GM19324 (cell line): Measurements from ENCODE around the gene RBM38.

ENCODE experiments used
- ATAC-seq: cut with Tn5 transposase; IDR thresholded peaks from one replicate; pipeline ENCODE4 v1.9.1; 2021; ENCODE audit warnings: mild to moderate bottlenecking, moderate library complexity; ENCODE audit not compliant: unreplicated experiment, low FRiP score

The RBM38 gene

DNA sequence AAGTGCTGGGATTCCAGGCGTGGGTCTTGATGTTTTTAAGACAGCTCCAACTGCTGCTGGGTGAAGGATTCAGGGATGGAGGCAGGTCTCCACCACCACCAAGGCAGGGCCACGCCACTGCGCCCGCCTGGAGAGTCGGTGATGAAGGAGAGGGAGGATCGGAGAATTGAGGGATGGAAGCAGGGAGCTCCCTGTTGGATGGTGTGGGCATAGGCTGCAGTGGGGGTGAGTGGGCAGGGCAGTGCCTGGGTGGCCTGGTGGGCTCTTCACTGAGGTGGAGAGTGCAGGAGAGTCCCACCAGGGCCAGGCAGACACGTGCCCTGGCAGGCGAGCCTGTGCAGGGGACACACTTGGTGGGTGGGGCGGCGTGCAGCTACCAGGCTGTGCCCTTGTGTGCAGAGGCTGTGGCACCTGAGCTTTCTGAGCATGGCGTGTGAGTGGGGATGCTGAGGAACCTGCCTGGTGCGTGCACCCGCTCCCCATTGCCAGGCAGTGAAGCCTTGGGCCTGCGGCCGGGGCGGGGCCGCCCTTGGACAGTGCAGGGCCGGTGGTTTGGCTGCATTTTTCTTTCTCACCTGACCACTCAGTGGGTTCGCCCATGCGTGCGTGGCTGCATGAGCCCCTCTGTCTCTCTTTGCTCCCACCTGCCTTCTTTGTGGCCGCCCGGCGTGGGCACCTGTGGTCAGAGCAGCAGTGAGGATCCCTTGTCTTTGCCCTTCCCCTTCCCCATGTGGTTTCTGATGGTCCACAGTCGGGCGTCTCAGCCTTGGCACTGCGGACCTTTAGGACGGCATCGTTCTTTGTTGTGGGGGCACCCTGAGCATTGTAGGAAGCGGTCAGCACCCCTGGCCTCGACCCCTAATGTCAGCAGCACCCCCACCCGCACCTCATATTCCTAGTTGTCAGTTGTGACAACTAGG lies 11.3 kb downstream of the RBM38 start:
- ATAC-seq: no peak

GRCh38 chr20:57403216-57403615 lies 12.0 kb downstream of the RBM38 start:
- no peak for ATAC-seq

- ATAC-seq: no peak
Measured at GRCh38 chr20:57404006-57404405, 12.8 kb downstream of the RBM38 start.

DNA sequence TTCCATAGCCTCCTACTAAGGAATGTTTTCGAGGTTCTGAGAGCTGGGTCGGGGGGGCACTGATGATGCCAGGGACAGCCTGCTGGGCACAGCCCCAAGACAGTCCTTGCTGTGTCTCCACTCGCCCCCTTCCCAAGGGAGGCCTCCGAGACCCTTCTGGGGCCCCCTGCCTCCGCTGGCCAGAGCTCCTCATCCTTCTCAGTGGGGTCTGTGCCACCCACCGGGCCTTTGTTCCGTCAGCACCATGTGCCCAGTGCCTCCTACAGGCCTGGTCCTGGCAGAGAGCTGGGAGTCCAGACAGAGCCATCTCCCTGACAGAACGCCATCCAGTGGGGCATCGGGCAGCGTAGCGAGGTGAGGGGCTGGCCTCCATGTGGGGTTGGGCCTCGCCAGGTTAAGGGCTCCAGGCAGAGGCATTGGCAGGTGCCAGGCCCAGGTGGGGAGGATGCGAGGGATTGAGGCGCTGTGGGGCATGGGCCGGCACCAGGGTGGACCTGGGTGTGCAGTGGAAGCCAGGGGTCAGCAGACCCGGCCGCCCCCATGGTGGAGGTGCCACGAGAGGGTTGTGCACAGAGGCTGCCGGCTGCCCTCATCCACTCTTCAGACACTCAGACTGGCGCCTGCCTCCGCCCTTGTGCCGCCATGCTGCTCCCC lies 13.3 kb downstream of the RBM38 start:
- no peak for ATAC-seq

- ATAC-seq: no peak
Measured at GRCh38 chr20:57405236-57406016, 14.2 kb downstream of the RBM38 start.

- ATAC-seq: no peak
Measured at GRCh38 chr20:57407541-57407956, 16.4 kb downstream of the RBM38 start.

GRCh38 chr20:57408131-57408530 lies 16.9 kb downstream of the RBM38 start:
- no peak for ATAC-seq

GRCh38 chr20:57408536-57409233 lies 17.5 kb downstream of the RBM38 start:
- ATAC-seq: no peak

DNA sequence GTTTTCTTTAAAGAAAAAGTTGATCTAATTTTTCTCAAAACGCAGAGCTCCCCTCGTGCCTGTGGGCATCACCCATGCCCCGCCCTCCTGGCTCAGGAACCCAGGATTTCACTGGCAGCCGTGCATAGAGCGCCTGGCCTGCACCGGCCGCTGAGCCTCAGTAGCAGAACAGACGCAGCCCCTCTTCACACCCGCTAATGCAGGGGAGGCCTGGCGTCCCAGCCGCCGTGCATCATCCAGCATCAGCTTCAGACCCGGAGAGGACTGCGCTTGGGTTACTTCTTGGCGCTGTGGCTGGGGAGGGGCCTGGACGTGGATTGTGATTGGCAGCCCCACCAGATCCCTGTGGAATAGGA lies 18.1 kb downstream of the RBM38 start:
- no peak for ATAC-seq

GRCh38 chr20:57409672-57410397 lies 18.6 kb downstream of the RBM38 start:
- ATAC-seq: no peak

GRCh38 chr20:57410398-57410920 lies 19.3 kb downstream of the RBM38 start:
- no peak for ATAC-seq

GRCh38 chr20:57410924-57411323 lies 19.7 kb downstream of the RBM38 start:
- no peak for ATAC-seq

- ATAC-seq: no peak
Measured at GRCh38 chr20:57411406-57412283, 20.4 kb downstream of the RBM38 start.

DNA sequence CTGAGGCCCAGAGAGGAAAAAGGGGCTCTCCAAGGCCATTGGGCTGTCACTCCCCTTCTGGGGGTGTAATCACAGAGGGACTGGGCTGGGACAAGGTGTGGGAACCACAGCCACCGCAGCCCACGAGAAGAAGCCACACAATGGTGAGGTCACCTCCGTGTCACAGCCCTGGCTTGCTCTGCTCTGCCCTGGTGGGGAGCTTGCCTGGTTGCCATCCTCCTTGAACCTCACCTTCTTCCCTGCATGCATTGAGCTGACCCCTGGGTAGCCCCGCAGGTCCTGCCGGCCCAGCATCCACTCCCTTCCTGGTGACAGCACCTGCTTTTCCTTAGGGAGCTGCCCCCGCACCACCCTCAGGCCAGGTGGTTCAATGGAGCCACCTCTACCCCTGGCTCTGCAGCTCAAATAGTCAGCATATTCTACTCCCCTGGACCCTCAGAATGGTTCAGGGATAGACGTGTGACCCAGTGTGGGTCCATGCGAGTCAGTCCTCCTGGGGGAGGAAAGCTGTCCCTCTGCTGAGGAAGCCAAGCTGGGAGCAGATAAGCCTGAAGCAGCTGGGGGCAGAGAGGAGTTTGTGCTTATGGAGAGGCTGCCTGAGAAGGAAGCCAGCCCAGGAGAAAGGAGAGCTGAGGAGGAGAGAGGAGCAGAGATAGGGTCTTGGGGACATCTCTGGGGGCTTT lies 21.3 kb downstream of the RBM38 start:
- no peak for ATAC-seq

DNA sequence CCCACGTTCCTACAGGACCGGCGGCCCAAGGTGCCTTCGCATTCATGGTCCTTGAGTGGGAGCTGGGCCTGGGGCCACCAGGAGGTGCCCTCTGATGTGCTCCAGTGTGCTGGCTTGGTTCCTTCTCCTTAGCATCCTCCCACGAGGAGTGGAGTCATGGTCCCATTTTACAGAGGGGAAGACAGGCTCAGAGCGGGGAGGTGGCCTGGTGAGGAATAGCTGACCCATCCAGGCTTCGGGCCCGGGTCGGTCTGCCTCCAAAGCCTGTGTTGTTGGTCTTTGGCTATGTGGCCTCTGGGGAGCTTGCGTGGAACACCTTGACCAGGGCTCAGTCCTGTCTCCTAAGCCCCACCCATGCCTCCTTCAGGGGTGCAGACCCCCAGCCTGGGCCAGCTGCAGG lies 22.8 kb downstream of the RBM38 start:
- no peak for ATAC-seq

DNA sequence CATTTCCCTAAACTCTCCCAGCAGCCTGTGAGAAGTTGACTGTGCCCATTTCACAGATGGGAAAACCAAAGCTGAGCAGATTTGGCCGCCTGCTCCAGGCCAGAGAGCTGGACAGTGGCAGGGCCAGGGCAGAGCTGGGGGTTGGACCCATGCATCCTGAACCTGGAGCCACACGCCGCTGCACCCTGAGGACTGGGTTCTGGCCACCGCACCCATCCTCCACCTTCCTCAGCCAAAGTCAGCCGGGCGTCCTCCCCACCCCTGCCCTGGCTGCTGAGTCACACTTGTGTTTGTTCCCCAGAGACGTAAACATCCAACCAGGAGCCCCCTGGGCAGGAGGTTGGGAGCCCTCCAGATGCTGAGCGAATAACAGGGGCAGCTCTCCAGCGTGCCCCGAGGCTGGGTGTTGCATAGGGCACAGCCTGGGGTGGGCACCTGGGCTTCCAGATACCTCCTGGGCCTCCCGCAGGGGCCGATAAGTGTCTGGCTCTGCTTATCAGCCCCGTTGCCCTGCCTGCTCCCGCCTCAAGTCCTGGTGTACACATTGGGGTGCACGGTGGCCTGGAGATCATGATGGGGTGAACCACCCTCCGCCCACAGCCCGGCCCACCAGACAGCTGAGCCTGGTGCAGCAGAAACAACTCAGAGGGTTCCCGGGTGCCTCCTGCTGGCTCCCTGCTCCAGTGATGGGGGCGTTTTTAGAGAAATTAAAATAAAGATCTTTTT lies 23.8 kb downstream of the RBM38 start:
- no peak for ATAC-seq

DNA sequence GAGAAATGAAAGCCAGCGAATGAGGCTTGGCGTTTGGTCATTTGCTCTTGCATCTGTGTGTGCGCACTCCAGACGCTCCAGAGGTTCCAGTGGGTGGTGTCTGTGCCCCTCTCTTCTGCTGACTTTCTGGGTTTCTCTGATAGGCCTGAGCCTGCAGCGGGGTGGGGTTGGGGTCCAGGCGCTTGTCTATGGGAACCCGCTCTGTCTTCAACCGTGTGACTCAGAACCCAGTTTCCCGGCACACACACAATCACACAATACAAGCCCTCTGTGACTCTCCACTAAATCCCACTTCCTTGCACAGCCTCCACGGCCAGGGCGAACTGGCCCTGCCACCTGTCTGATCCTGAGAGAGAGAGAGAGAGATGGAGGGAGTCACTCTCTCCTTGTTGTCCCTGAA lies 24.6 kb downstream of the RBM38 start:
- ATAC-seq: no peak
